Measurements from ENCODE around the gene MT1F. TPM values are rescaled to one million over a fixed set of nuclear protein-coding genes. Genes with fewer than 3 reads are reported as not detected.

The MT1F gene
- polyA plus RNA-seq, 3 donors, result 10.2 to 21.9 (median 13.6) TPM

DNA sequence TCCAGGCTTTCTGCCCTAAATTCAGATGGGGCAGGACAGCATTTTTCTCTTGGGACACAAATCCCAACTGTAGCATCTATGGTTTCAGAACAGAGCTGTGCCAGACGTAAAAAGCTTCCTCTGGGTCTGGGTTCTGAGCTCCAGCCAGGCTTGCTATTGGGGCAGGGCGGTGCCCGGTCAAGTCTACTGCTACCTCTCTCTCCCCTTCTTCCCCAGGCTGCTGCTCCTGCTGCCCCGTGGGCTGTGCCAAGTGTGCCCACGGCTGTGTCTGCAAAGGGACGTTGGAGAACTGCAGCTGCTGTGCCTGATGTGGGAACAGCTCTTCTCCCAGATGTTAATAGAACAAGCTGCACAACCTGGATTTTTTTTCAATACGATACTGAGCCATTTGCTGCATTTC, 24.2 kb upstream of the MT1F start:
- intact Hi-C loops (cut with micrococcal nuclease), result no loop called here
- 51% methylated on average over 5 of the region's 7 CpGs for WGBS (ENCODE audit: insufficient coverage)
- TF ChIP-seq, protein P1, sequence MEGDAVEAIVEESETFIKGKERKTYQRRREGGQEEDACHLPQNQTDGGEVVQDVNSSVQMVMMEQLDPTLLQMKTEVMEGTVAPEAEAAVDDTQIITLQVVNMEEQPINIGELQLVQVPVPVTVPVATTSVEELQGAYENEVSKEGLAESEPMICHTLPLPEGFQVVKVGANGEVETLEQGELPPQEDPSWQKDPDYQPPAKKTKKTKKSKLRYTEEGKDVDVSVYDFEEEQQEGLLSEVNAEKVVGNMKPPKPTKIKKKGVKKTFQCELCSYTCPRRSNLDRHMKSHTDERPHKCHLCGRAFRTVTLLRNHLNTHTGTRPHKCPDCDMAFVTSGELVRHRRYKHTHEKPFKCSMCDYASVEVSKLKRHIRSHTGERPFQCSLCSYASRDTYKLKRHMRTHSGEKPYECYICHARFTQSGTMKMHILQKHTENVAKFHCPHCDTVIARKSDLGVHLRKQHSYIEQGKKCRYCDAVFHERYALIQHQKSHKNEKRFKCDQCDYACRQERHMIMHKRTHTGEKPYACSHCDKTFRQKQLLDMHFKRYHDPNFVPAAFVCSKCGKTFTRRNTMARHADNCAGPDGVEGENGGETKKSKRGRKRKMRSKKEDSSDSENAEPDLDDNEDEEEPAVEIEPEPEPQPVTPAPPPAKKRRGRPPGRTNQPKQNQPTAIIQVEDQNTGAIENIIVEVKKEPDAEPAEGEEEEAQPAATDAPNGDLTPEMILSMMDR (IDR thresholded peaks at IDR 0.05), result no peak
- Histone ChIP-seq H3K27me3 (ENCODE audit: control insufficient read depth in 2 of 2, insufficient read depth in 2 of 2, low read length in 2 of 2) (peaks cover 78 to 93% of the 10 kb centered on the region in 2 donors), H3K4me1 (ENCODE audit: control insufficient read depth in 1 of 2, insufficient read depth in 2 of 2, low read length in 2 of 2) (peaks cover 13 to 19% of the 10 kb centered on the region in 2 donors), H4K20me1 (ENCODE audit: insufficient read depth, low read length) (no peaks in the 10 kb centered on the region), H3K9ac (ENCODE audit: insufficient read depth, low read length, poor library complexity, severe bottlenecking) (no peak overlapping the region), H3K4me3 (replicated peaks in 1 of 3; ENCODE audit: low read depth in 2 of 3, low read length in 3 of 3) (no peak overlapping the region), H3K27ac (ENCODE audit: low read depth in 1 of 2, low read length in 2 of 2) (no peak overlapping the region), H2AFZ (ENCODE audit: insufficient read depth, low read depth, low read length, poor library complexity, severe bottlenecking) (no peak overlapping the region), H3K9me3 (replicated peaks in 1 of 2; ENCODE audit: control insufficient read depth in 1 of 2, insufficient read depth in 1 of 2, low read length in 2 of 2) (peaks cover 0 to 55% of the 10 kb centered on the region in 2 donors), H3K4me2 (replicated peaks; ENCODE audit: extremely low read depth, low read length, poor library complexity, severe bottlenecking) (no peak overlapping the region), H3K36me3 (replicated peaks in 1 of 2; ENCODE audit: control insufficient read depth in 1 of 2, insufficient read depth in 2 of 2, low read length in 2 of 2) (no peaks in the 10 kb centered on the region), H3K79me2 (ENCODE audit: insufficient read depth, low read length) (no peaks in the 10 kb centered on the region)
- Mint-ChIP-seq H3K4me1 (peaks cover 33% of the 10 kb centered on the region), H3K27me3 (ENCODE audit: low read depth in 3 of 3) (peaks cover 84 to 95% (median 90%) of the 10 kb centered on the region in 3 donors), H3K36me3 (peaks cover 0 to 9% of the 10 kb centered on the region in 2 donors), H3K9me3 (peaks cover 0 to 21% (median 8%) of the 10 kb centered on the region in 7 donors), H3K27ac (no peak overlapping the region), H3K4me3 (peak overlapping the region in 1 of 2 donors; percentile 94)
- no peak for DNase-seq

DNA sequence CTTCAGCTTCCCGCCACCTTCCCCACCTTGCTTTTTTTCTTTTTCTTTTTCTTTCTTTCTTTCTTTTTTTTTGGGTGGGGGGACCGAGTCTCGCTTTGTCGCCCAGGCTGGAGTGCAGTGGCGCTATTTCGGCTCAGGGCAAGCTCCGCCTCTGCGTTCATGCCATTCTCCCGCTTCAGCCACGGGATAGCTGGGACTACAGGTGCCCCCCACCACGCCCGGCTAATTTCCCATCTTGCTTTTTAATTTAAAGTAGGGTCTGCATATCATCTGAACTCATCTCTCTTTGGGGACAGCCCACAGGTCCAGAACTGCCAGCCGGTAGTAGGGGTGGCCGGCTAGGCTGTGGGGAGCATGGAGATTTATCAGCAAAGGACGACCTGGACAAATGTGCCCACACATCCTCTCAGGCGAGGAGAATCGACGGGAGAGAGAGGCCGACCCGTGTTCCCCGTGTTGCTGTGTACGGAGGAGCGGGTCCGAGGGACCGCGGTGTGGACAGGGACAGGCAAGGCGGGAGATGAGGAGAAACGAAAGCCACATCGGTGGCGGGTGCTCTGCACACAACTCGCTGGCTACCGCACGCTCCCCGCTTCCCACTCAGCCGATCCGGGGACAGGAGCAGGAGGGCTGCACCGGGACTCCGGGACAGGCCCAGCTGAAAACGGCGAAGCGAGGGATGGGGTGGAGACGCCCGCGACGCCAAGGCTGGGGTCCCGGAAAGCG, 22.9 kb upstream of the MT1F start:
- TF ChIP-seq, protein P1 (IDR thresholded peaks at IDR 0.05), result no peak
- Mint-ChIP-seq H3K4me1 (peaks cover 33% of the 10 kb centered on the region), H3K9me3 (peaks cover 0 to 21% (median 10%) of the 10 kb centered on the region in 7 donors), H3K27ac (no peak overlapping the region), H3K4me3 (peak overlapping the region in 1 of 2 donors; percentile 78), H3K36me3 (peaks cover 0 to 9% of the 10 kb centered on the region in 2 donors), H3K27me3 (ENCODE audit: low read depth in 3 of 3) (peaks cover 96 to 100% (median 97%) of the 10 kb centered on the region in 3 donors)
- no peak overlapping the region for H2AFZ ChIP-seq (ENCODE audit: insufficient read depth, low read depth, low read length, poor library complexity, severe bottlenecking)
- peaks cover 0 to 67% of the 10 kb centered on the region in 2 donors for H3K9me3 ChIP-seq (replicated peaks in 1 of 2; ENCODE audit: control insufficient read depth in 1 of 2, insufficient read depth in 1 of 2, low read length in 2 of 2)
- H3K79me2 ChIP-seq (ENCODE audit: insufficient read depth, low read length), result no peaks in the 10 kb centered on the region
- no peaks in the 10 kb centered on the region for H4K20me1 ChIP-seq (ENCODE audit: insufficient read depth, low read length)
- H3K9ac ChIP-seq (ENCODE audit: insufficient read depth, low read length, poor library complexity, severe bottlenecking), result no peak overlapping the region
- peaks cover 91 to 99% of the 10 kb centered on the region in 2 donors for H3K27me3 ChIP-seq (ENCODE audit: control insufficient read depth in 2 of 2, insufficient read depth in 2 of 2, low read length in 2 of 2)
- peaks cover 13 to 20% of the 10 kb centered on the region in 2 donors for H3K4me1 ChIP-seq (ENCODE audit: control insufficient read depth in 1 of 2, insufficient read depth in 2 of 2, low read length in 2 of 2)
- H3K36me3 ChIP-seq (replicated peaks in 1 of 2; ENCODE audit: control insufficient read depth in 1 of 2, insufficient read depth in 2 of 2, low read length in 2 of 2), result no peaks in the 10 kb centered on the region
- no peak for DNase-seq
- whole genome bisulfite sequencing (ENCODE audit: insufficient coverage), result 5% methylated on average over 42 of the region's 47 CpGs
- H3K4me2 ChIP-seq (replicated peaks; ENCODE audit: extremely low read depth, low read length, poor library complexity, severe bottlenecking), result no peak overlapping the region
- no peak overlapping the region for H3K27ac ChIP-seq (ENCODE audit: low read depth in 1 of 2, low read length in 2 of 2)
- H3K4me3 ChIP-seq (replicated peaks in 1 of 3; ENCODE audit: low read depth in 2 of 3, low read length in 3 of 3), result no peak overlapping the region
- intact Hi-C loops (cut with micrococcal nuclease), result no loop called here

Measured in CD14-positive monocyte (primary cell).